ENCODE results near the gene KLHL9. TPM values are rescaled to one million over a fixed set of nuclear protein-coding genes. Genes with fewer than 3 reads are reported as not detected.

The KLHL9 gene
- total and polyA plus RNA-seq, 2 experiments from 2014 or later: 29.5 to 41.9 TPM

DNA sequence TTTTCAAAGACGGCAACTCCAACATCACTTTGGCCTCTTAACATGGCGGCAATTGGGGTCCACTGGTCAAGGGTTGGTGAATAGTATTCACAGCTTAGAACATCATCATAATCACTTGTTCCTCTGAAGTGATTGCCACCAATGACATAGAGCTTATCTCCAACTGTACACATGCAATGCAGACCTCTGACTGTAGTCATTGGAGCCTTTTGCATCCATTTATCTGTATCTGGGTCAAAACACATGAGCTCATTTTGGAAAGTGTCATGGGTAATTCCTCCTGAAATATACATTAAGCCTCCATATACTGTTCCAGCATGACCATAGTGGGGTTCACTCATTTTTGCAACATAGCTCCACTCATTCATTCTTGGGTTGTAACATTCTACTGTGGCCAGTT lies 2.0 kb downstream of the KLHL9 start:
- H3K27ac ChIP-seq: no peak overlapping the region
- TF ChIP-seq EZH2 (IDR thresholded peaks at IDR 0.05; ENCODE audit: insufficient read depth, poor library complexity, severe bottlenecking): no peak
- H3K4me2 ChIP-seq (ENCODE audit: unreplicated experiment): peak overlapping the region; percentile 92
- no peaks in the 10 kb centered on the region; the same call in 1 of the 2 replicates for H3K36me3 ChIP-seq (ENCODE audit: low read depth)
- 0 out of 2 replicates have a peak, but pooled peaks cover 10% of the 10 kb centered on the region for H3F3A ChIP-seq (ENCODE audit: insufficient read depth)
- peak overlapping the region; percentile 100 for H3K4me3 ChIP-seq
- WGBS, 2 experiments (ENCODE audit: low coverage in 1 of 2, low lambda C conversion rate in 2 of 2, missing lambda C conversion rate in 2 of 2): 97 to 100% methylated on average over 2 of the region's 2 CpGs
- no peaks in the 10 kb centered on the region for H3K27me3 ChIP-seq (replicated peaks; ENCODE audit: insufficient read depth)
- no peaks in the 10 kb centered on the region; the same call in 1 of the 2 replicates for H3K9me2 ChIP-seq (ENCODE audit: insufficient read depth)
- in situ Hi-C loops (cut with MboI): no loop called here
- peaks cover 75% of the 10 kb centered on the region for H3K79me2 ChIP-seq (ENCODE audit: insufficient read depth)
- no peak overlapping the region for H3K9ac ChIP-seq
- no peak overlapping the region for H2AFZ ChIP-seq
- peaks cover 62% of the 10 kb centered on the region for H3K4me1 ChIP-seq (ENCODE audit: insufficient read depth)
- peaks cover 8% of the 10 kb centered on the region; the same call in 1 of the 2 replicates for H4K20me1 ChIP-seq (ENCODE audit: insufficient read depth)
- no peak for DNase-seq
- H3K9me3 ChIP-seq (ENCODE audit: low read depth): no peaks in the 10 kb centered on the region

DNA sequence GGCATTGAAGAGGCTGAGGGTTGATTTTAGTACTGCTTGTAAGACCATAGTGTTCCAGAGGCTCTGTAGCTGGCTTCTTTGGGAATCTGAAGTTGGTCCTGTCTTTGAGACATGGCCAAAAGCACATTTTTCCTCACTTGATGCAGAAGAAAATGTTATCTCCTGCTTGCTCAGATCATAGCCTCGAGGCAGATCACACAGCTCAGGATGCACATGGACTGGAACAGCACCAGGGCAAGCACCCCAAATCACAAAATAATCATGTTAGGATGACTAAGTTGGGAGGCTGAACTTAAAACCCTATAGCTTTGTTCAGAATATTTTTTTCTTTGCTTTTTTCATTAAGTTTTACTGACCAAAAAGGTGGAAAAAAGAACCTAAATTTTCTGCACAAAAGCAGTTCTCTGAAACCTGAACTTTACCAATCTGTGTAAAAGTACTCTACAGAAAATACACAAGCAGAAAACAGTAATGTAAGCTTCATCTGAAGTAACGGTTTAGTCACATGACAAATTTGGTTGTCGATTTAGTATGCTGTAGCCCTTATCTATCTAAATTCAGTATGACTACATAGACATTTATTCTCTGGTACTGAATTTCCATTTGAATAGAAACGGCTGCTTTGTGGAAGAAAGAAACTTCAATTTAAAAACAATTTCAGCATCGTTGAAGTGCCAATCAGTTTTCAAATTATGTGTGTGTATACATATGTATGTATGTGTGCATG lies 3.4 kb downstream of the KLHL9 start:
- no peaks in the 10 kb centered on the region; the same call in 1 of the 2 replicates for H3K9me2 ChIP-seq (ENCODE audit: insufficient read depth)
- peak; percentile 40 for DNase-seq
- peaks cover 14% of the 10 kb centered on the region; the same call in 1 of the 2 replicates for H4K20me1 ChIP-seq (ENCODE audit: insufficient read depth)
- peaks cover 89% of the 10 kb centered on the region for H3K79me2 ChIP-seq (ENCODE audit: insufficient read depth)
- H3K9me3 ChIP-seq (ENCODE audit: low read depth): no peaks in the 10 kb centered on the region
- H3F3A ChIP-seq (ENCODE audit: insufficient read depth): peaks cover 19% of the 10 kb centered on the region
- in situ Hi-C loops (cut with MboI): no loop called here
- H3K36me3 ChIP-seq (ENCODE audit: low read depth): no peaks in the 10 kb centered on the region; the same call in 1 of the 2 replicates
- 26 to 27% methylated on average over 5 of the region's 5 CpGs for WGBS, 2 experiments (ENCODE audit: low coverage in 1 of 2, low lambda C conversion rate in 2 of 2, missing lambda C conversion rate in 2 of 2)
- no peak overlapping the region for H3K27ac ChIP-seq
- peak overlapping the region; percentile 18; the same call in 1 of the 2 replicates for H3K9ac ChIP-seq
- H2AFZ ChIP-seq: no peak overlapping the region
- H3K4me2 ChIP-seq (ENCODE audit: unreplicated experiment): peak overlapping the region; percentile 69
- peak overlapping the region; percentile 100 for H3K4me3 ChIP-seq
- peaks cover 62% of the 10 kb centered on the region for H3K4me1 ChIP-seq (ENCODE audit: insufficient read depth)
- no peaks in the 10 kb centered on the region for H3K27me3 ChIP-seq (replicated peaks; ENCODE audit: insufficient read depth)
- TF ChIP-seq EZH2phosphoT487 (IDR thresholded peaks at IDR 0.05; ENCODE audit: insufficient read depth, low read depth) (no peak), EZH2 (IDR thresholded peaks at IDR 0.05; ENCODE audit: insufficient read depth, poor library complexity, severe bottlenecking) (no peak)

DNA sequence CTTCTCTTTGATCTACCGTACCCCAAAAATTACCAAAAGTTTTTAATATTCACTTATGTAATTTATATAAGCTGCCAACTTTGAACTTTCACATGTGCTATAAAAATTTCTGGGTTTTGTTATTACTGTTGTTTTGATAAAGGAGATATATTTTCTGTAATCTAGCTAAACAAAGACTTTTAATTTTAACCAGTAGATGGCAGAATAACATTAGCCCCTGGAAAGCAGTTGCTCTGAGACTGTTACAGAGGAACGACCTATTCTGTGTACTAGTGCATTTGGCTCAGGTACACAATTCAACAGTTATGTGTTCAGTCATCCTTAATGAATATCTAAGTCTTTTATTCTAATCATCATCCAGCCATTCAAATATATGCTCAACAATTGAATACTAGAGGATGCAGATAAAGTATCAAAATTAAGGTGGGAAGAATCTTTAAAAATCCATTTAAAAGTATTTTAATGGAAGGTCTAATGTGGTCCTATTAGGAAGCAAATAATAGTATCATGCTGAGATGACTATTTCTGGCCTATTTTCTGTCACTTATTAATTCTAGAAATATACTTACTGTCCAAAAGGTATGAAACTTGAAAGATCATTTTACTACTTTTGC lies 8.6 kb downstream of the KLHL9 start:
- peaks cover 17% of the 10 kb centered on the region; the same call in 1 of the 2 replicates for H4K20me1 ChIP-seq (ENCODE audit: insufficient read depth)
- DNase-seq: peak; percentile 72
- peaks cover 21% of the 10 kb centered on the region for H3F3A ChIP-seq (ENCODE audit: insufficient read depth)
- no peaks in the 10 kb centered on the region for H3K9me3 ChIP-seq (ENCODE audit: low read depth)
- no peak overlapping the region for H3K27ac ChIP-seq
- no peak overlapping the region for H2AFZ ChIP-seq
- H3K4me3 ChIP-seq: no peak overlapping the region
- H3K4me1 ChIP-seq (ENCODE audit: insufficient read depth): peaks cover 30% of the 10 kb centered on the region
- TF ChIP-seq EZH2 (IDR thresholded peaks at IDR 0.05; ENCODE audit: insufficient read depth, poor library complexity, severe bottlenecking) (no peak), EZH2phosphoT487 (IDR thresholded peaks at IDR 0.05; ENCODE audit: insufficient read depth, low read depth) (no peak)
- no peaks in the 10 kb centered on the region for H3K9me2 ChIP-seq (ENCODE audit: insufficient read depth)
- in situ Hi-C loops (cut with MboI): no loop called here
- H3K9ac ChIP-seq: no peak overlapping the region
- H3K4me2 ChIP-seq (ENCODE audit: unreplicated experiment): peak overlapping the region; percentile 21
- WGBS, 2 experiments (ENCODE audit: low coverage in 1 of 2, low lambda C conversion rate in 2 of 2, missing lambda C conversion rate in 2 of 2): 25 to 28% methylated on average over 2 of the region's 2 CpGs
- H3K36me3 ChIP-seq (ENCODE audit: low read depth): peaks cover 23% of the 10 kb centered on the region; the same call in 1 of the 2 replicates
- H3K27me3 ChIP-seq (replicated peaks; ENCODE audit: insufficient read depth): no peaks in the 10 kb centered on the region
- peaks cover 74% of the 10 kb centered on the region for H3K79me2 ChIP-seq (ENCODE audit: insufficient read depth)

DNA sequence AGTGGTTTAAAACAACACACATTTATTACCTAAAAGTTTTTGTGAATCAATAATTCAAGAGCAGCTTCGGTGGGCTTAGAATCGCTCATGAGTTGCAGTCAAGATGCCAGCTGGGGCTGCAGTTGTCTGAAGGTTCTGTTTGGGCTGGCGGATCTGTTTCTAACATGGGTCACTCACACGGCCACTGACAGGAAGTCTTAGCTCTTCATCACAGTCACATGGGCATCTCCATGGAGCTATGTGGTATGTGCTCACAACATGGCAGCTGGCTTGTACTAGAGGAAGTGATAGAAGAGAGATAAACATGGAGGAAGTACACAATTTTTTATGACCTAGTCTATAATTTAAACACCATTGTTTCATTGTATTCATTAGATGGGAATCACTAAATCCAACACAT lies 11.2 kb downstream of the KLHL9 start:
- H3K9me2 ChIP-seq (ENCODE audit: insufficient read depth): no peaks in the 10 kb centered on the region
- no peak overlapping the region for H3K4me2 ChIP-seq (ENCODE audit: unreplicated experiment)
- H3K9ac ChIP-seq: no peak overlapping the region
- H4K20me1 ChIP-seq (ENCODE audit: insufficient read depth): peaks cover 9% of the 10 kb centered on the region; the same call in 1 of the 2 replicates
- no peak overlapping the region for H3K4me3 ChIP-seq
- peaks cover 7% of the 10 kb centered on the region for H3K4me1 ChIP-seq (ENCODE audit: insufficient read depth)
- H3K27me3 ChIP-seq (replicated peaks; ENCODE audit: insufficient read depth): no peaks in the 10 kb centered on the region
- no peak overlapping the region for H3K27ac ChIP-seq
- no peaks in the 10 kb centered on the region for H3K9me3 ChIP-seq (ENCODE audit: low read depth)
- in situ Hi-C loops (cut with MboI): no loop called here
- peaks cover 49% of the 10 kb centered on the region for H3K79me2 ChIP-seq (ENCODE audit: insufficient read depth)
- peaks cover 16% of the 10 kb centered on the region for H3F3A ChIP-seq (ENCODE audit: insufficient read depth)
- 82 to 86% methylated on average over 4 of the region's 4 CpGs for WGBS, 2 experiments (ENCODE audit: low coverage in 1 of 2, low lambda C conversion rate in 2 of 2, missing lambda C conversion rate in 2 of 2)
- DNase-seq: no peak
- H3K36me3 ChIP-seq (ENCODE audit: low read depth): peaks cover 23% of the 10 kb centered on the region; the same call in 1 of the 2 replicates
- no peak for TF ChIP-seq EZH2 (IDR thresholded peaks at IDR 0.05; ENCODE audit: insufficient read depth, poor library complexity, severe bottlenecking)
- no peak for TF ChIP-seq EZH2phosphoT487 (IDR thresholded peaks at IDR 0.05; ENCODE audit: insufficient read depth, low read depth)
- no peak overlapping the region for H2AFZ ChIP-seq
